ENCODE results near the gene NIPAL1.

- TF ChIP-seq HMGXB4 (CRISPR knock-in tag; IDR thresholded peaks at IDR 0.05), result no peak
- no peak for TF ChIP-seq ELF4 (CRISPR knock-in tag; IDR thresholded peaks at IDR 0.05; ENCODE audit: low read depth)
- no peak for TF ChIP-seq PRDM15 (CRISPR knock-in tag; IDR thresholded peaks at IDR 0.05)
- no peak for TF ChIP-seq TEAD4 (CRISPR knock-in tag; IDR thresholded peaks at IDR 0.05)
- no peak for TF ChIP-seq ZNF532 (CRISPR knock-in tag; IDR thresholded peaks at IDR 0.05; ENCODE audit: borderline replicate concordance)
- no peak for TF ChIP-seq ZNF396 (CRISPR knock-in tag; IDR thresholded peaks at IDR 0.05; ENCODE audit: borderline replicate concordance)
- TF ChIP-seq FOXP1 (CRISPR knock-in tag; IDR thresholded peaks at IDR 0.05; ENCODE audit: borderline replicate concordance), result no peak
- no peak for TF ChIP-seq CTCF (IDR thresholded peaks at IDR 0.05)
- no peak for TF ChIP-seq ZNF416 (CRISPR knock-in tag; IDR thresholded peaks at IDR 0.05)
- TF ChIP-seq ESRRA (CRISPR knock-in tag; IDR thresholded peaks at IDR 0.05; ENCODE audit: borderline replicate concordance), result no peak
These were observed 20.5 kb downstream of the NIPAL1 start for GRCh38 chr4:48037117-48037462.
